Panc1 (cell line): ENCODE measurements around the gene PLB1. TPM values are rescaled to one million over a fixed set of nuclear protein-coding genes. Genes with fewer than 3 reads are reported as not detected.
A peak's percentile ranks its signal among the peaks of the same experiment; 100 is the strongest.

Experiments
- ATAC-seq: fragments of 200-7000 bp; cut with Tn5 transposase; 2 replicates; pipeline ENCODE4 v1.9.1; 2020; ENCODE audit warnings: mild to moderate bottlenecking, moderate library complexity
- BruUV-seq: library from RNA; stranded (reverse); fragments of 400-500 nt; replicated peaks from 2 replicates; lab custom pipeline; 2021; lab: Mats Ljungman, UMichigan
- CTCF ChIA-PET: fragments of 300-600 bp; sonication (Branson Sonifier 250); formaldehyde crosslinking; loops from one replicate; lab custom pipeline; 2022; ENCODE audit warnings: antibody characterized with exemption; lab: Charles Lee
- POLR2A ChIA-PET: fragments of 300-600 bp; sonication (Branson Sonifier 250); formaldehyde crosslinking; loops from one replicate; lab custom pipeline; 2022; ENCODE audit warnings: antibody characterized with exemption; lab: Charles Lee
- DNase-seq: peaks from one replicate; pipeline ENCODE4 v3.0.0-alpha.2; 2010; ENCODE audit warnings: low read depth, low spot score
- H3K27ac ChIP-seq: 2 replicates; pipeline ENCODE4 v1.5.1; 2011; ENCODE audit warnings: mild to moderate bottlenecking, low read length, inconsistent platforms
- H3K27me3 ChIP-seq: fragments of 200-500 bp; sonication (Bioruptor generic); 2 replicates; pipeline ENCODE4 v1.6.0; 2014; ENCODE audit warnings: low read length, inconsistent platforms; ENCODE audit not compliant: control insufficient read depth, insufficient read depth
- H3K36me3 ChIP-seq: fragments of 200-500 bp; sonication (Bioruptor generic); 2 replicates; pipeline ENCODE4 v1.5.1; 2014; ENCODE audit warnings: inconsistent platforms, mild to moderate bottlenecking, low read length, moderate library complexity; ENCODE audit not compliant: control insufficient read depth, insufficient read depth
- H3K4me1 ChIP-seq: 2 replicates; pipeline ENCODE4 v1.5.1; 2011; ENCODE audit warnings: inconsistent platforms, mild to moderate bottlenecking, low read length, moderate library complexity; ENCODE audit not compliant: control insufficient read depth, insufficient read depth
- H3K4me3 ChIP-seq, 2 experiments: 2 replicates each; pipeline ENCODE4 v1.5.1; 2011 to 2012; ENCODE audit warnings: low read depth in 2 of 2, low read length in 2 of 2, mild to moderate bottlenecking in 2 of 2, inconsistent platforms in 1 of 2, moderate library complexity in 1 of 2
- H3K9me3 ChIP-seq: fragments of 200-500 bp; sonication (Bioruptor generic); 2 replicates; pipeline ENCODE4 v1.5.1; 2014; ENCODE audit warnings: low read depth, mild to moderate bottlenecking, inconsistent platforms, low read length, moderate library complexity; ENCODE audit not compliant: control insufficient read depth, insufficient read depth
- CTCF ChIP-seq: fragments of 450-650 bp; IDR thresholded peaks from 2 replicates; pipeline ENCODE4 v1.5.1; 2017; ENCODE audit warnings: mild to moderate bottlenecking
- POLR2AphosphoS5 ChIP-seq: IDR thresholded peaks from 2 replicates; pipeline ENCODE4 v1.6.1; 2012; ENCODE audit warnings: mild to moderate bottlenecking, low read depth, low read length, moderate library complexity
- REST ChIP-seq, 2 experiments: IDR thresholded peaks; 2 replicates each; pipeline ENCODE4 v1.6.1; 2011 to 2012; ENCODE audit warnings: low read depth in 2 of 2, control low read depth in 1 of 2, low read length in 1 of 2, mild to moderate bottlenecking in 1 of 2, moderate library complexity in 1 of 2; ENCODE audit not compliant: insufficient read depth in 1 of 2
- SIN3A ChIP-seq: IDR thresholded peaks from 2 replicates; pipeline ENCODE4 v1.6.1; 2012; ENCODE audit warnings: low read depth, mild to moderate bottlenecking, low read length, moderate library complexity, borderline replicate concordance; ENCODE audit not compliant: insufficient read depth
- TCF7L2 ChIP-seq: IDR thresholded peaks from 2 replicates; pipeline ENCODE4 v1.6.1; 2011; ENCODE audit warnings: mild to moderate bottlenecking, low read depth, low read length, inconsistent platforms
- in situ Hi-C: cut with HindIII; loops from 2 replicates; pipeline ENCODE4 v1.10.0; 2016; ENCODE audit warnings: low sequenced_read_pairs, low pct_unique_long_range_greater_than_20kb
- intact Hi-C: fragments of 100-400 bp; cut with micrococcal nuclease; formaldehyde crosslinking; loops from one replicate; pipeline ENCODE4 v1.10.0; 2022; ENCODE audit not compliant: unreplicated experiment
- total RNA-seq: library from RNA; stranded (reverse); gene quantifications from one replicate; pipeline ENCODE4 v1.2.1, GENCODE V29; 2021; ENCODE audit not compliant: unreplicated experiment

Gene PLB1
- total RNA-seq, 1 experiment from 2014 or later = 0.80 TPM

- no peak overlapping the region for H3K4me3 ChIP-seq
- peaks cover 14% of the 10 kb centered on the region; the same call in 1 of the 2 replicates for H3K4me1 ChIP-seq
- H3K9me3 ChIP-seq = no peaks in the 10 kb centered on the region
- in situ Hi-C loops = no loop called here
- intact Hi-C loops = no loop called here
- H3K27me3 ChIP-seq = no peaks in the 10 kb centered on the region
- TF ChIP-seq REST (IDR thresholded peaks at IDR 0.05; ENCODE audit: insufficient read depth in 1 of 2, low read depth in 2 of 2, low read length in 1 of 2) (no peak), TCF7L2 (no peak), CTCF (no peak), POLR2AphosphoS5 (no peak), SIN3A (no peak)
- ATAC-seq = no peak
- ChIA-PET CTCF (interaction anchor here (2.0 kb wide), 1 partner anchor 14 kb away, joined by 6 read pairs; no protein-coding TSS in a partner anchor), POLR2A (no interaction called here)
- no peak for DNase-seq
- no peak overlapping the region for H3K27ac ChIP-seq
- no TSS peak for BruUV-seq
- no peaks in the 10 kb centered on the region for H3K36me3 ChIP-seq
Observed at GRCh38 chr2:28608500-28609424, 112.9 kb downstream of the PLB1 start.

- H3K4me1 ChIP-seq = peaks cover 14% of the 10 kb centered on the region; the same call in 1 of the 2 replicates
- H3K27me3 ChIP-seq = no peaks in the 10 kb centered on the region
- BruUV-seq = no TSS peak
- peak overlapping the region; percentile 48; the same call in 1 of the 2 replicates for H3K27ac ChIP-seq
- ATAC-seq (peak; percentile 97), DNase-seq (no peak)
- TF ChIP-seq REST (IDR thresholded peaks at IDR 0.05; ENCODE audit: insufficient read depth in 1 of 2, low read depth in 2 of 2, low read length in 1 of 2) = no peak
- TF ChIP-seq TCF7L2 = peak; percentile 49; the same call in 1 of the 2 replicates
- in situ Hi-C loops = no loop called here
- no peaks in the 10 kb centered on the region for H3K9me3 ChIP-seq
- ChIA-PET CTCF (no interaction called here), POLR2A (interaction anchor here (0.7 kb wide), 1 partner anchor 79 kb away, joined by 5 read pairs; no protein-coding TSS in a partner anchor)
- H3K36me3 ChIP-seq = no peaks in the 10 kb centered on the region
- intact Hi-C loops = no loop called here
- no peak overlapping the region for H3K4me3 ChIP-seq
Observed at GRCh38 chr2:28610583-28611201, 114.8 kb downstream of the PLB1 start.
